Fibroblast of skin of right quadriceps (primary cell): ENCODE results near the gene KLHL40.
A peak's percentile ranks its signal among the peaks of the same experiment; 100 is the strongest.

Experiments used
- DNase-seq: peaks from one replicate; pipeline ENCODE4 v3.0.0-alpha.2; 2013

KLHL40 gene

GRCh38 chr3:42691816-42692666 is 6.7 kb downstream of the KLHL40 start:
- DNase-seq, result no peak

GRCh38 chr3:42692667-42693529 is 7.6 kb downstream of the KLHL40 start:
- no peak for DNase-seq

GRCh38 chr3:42693530-42693930 is 8.2 kb downstream of the KLHL40 start:
- DNase-seq, result no peak

GRCh38 chr3:42694366-42694765 is 9.0 kb downstream of the KLHL40 start:
- DNase-seq, result no peak

- DNase-seq, result no peak
Measured at GRCh38 chr3:42696356-42697288, 11.3 kb downstream of the KLHL40 start.

GRCh38 chr3:42697289-42698051 is 12.1 kb downstream of the KLHL40 start:
- no peak for DNase-seq

- no peak for DNase-seq
Measured at GRCh38 chr3:42698216-42698910, 13.0 kb downstream of the KLHL40 start.

GRCh38 chr3:42698911-42699230 is 13.5 kb downstream of the KLHL40 start:
- no peak for DNase-seq

- no peak for DNase-seq
Measured at GRCh38 chr3:42699511-42699971, 14.2 kb downstream of the KLHL40 start.

GRCh38 chr3:42700366-42701288 is 15.3 kb downstream of the KLHL40 start:
- DNase-seq, result no peak

- peak; percentile 21 for DNase-seq
Measured at GRCh38 chr3:42701371-42702065, 16.2 kb downstream of the KLHL40 start.

GRCh38 chr3:42702066-42702951 is 17.0 kb downstream of the KLHL40 start, which contains the start of gene HHATL:
HHATL (minus strand) TSS chr3:42702798; CDS start chr3:42700826, 1,972 bp downstream.
- no peak for DNase-seq

GRCh38 chr3:42702982-42703694 is 17.8 kb downstream of the KLHL40 start:
- no peak for DNase-seq

- no peak for DNase-seq
Measured at GRCh38 chr3:42703695-42704025, 18.3 kb downstream of the KLHL40 start.

- DNase-seq, result no peak
Measured at GRCh38 chr3:42704136-42704841, 19.0 kb downstream of the KLHL40 start.

GRCh38 chr3:42705058-42705767 is 19.9 kb downstream of the KLHL40 start:
- DNase-seq, result no peak
